ENCODE data around the gene DNER. TPM values are rescaled to one million over a fixed set of nuclear protein-coding genes. Genes with fewer than 3 reads are reported as not detected.

The DNER gene
- total RNA-seq, 4 donors from 2014 or later: 0.31 to 13.3 (median 6.3) TPM

DNA sequence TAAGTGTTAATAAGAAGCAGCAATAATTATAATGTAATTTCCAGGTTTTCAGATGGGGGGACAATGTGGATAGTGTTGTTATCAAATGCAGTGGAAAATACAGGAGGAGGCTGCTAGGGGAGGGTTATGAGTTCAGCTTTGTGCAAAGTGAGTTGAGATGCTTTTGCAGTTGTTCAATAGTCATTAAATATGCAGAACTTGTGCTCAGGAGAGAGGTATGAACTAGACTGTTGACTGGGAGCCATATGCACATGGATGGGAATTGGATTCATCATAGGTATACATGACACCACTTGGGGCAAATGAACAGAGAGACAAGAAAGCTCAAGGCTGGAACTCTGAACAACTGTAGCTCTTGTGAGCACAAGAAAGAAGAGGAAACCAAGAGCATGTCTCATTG lies 261.1 kb downstream of the DNER start:
- H3K4me1 ChIP-seq: no peaks in the 10 kb centered on the region
- H3K4me3 ChIP-seq: no peak overlapping the region
- H3K9me3 ChIP-seq: no peaks in the 10 kb centered on the region
- TF ChIP-seq POLR2A (IDR thresholded peaks at IDR 0.05): no peak
- TF ChIP-seq, protein P1, sequence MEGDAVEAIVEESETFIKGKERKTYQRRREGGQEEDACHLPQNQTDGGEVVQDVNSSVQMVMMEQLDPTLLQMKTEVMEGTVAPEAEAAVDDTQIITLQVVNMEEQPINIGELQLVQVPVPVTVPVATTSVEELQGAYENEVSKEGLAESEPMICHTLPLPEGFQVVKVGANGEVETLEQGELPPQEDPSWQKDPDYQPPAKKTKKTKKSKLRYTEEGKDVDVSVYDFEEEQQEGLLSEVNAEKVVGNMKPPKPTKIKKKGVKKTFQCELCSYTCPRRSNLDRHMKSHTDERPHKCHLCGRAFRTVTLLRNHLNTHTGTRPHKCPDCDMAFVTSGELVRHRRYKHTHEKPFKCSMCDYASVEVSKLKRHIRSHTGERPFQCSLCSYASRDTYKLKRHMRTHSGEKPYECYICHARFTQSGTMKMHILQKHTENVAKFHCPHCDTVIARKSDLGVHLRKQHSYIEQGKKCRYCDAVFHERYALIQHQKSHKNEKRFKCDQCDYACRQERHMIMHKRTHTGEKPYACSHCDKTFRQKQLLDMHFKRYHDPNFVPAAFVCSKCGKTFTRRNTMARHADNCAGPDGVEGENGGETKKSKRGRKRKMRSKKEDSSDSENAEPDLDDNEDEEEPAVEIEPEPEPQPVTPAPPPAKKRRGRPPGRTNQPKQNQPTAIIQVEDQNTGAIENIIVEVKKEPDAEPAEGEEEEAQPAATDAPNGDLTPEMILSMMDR (IDR thresholded peaks at IDR 0.05): no peak
- H3K27ac ChIP-seq: no peak overlapping the region
- H3K36me3 ChIP-seq: no peaks in the 10 kb centered on the region
- no peaks in the 10 kb centered on the region for H3K27me3 ChIP-seq
- no peak for ATAC-seq

DNA sequence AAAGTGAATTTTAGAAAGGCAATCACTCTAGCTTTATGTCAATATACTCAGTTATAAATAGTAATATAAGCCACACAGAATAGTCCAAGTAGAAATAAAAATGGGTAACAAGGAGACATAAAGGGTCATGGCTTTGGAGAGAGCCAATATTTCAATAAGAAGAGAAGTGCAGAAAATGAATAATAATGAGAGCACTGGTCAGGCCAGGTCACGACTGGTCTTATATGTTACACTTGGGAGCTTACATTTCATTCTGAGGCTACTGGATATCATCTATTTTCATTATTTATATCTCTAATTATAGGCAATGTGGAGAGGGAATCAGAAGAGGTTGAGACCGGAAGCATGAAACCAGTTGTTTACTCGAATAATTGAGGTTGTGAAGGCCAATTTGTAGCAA lies 262.5 kb downstream of the DNER start:
- 69 to 91% methylated on average over 3 of the region's 3 CpGs for WGBS, 2 donors (ENCODE audit: low coverage in 1 of 2)
- no peak overlapping the region for H3K4me3 ChIP-seq
- peaks cover 0 to 4% (median 0%) of the 10 kb centered on the region in 3 donors for H3K4me1 ChIP-seq
- no peaks in the 10 kb centered on the region for H3K9me3 ChIP-seq
- ATAC-seq: no peak
- no peaks in the 10 kb centered on the region for H3K36me3 ChIP-seq
- H3K27ac ChIP-seq: no peak overlapping the region
- TF ChIP-seq, protein P1 (IDR thresholded peaks at IDR 0.05): no peak
- no peak for TF ChIP-seq POLR2A (IDR thresholded peaks at IDR 0.05)
- TF ChIP-seq EP300 (IDR thresholded peaks at IDR 0.05): no peak
- no peak for TF ChIP-seq POLR2AphosphoS5 (IDR thresholded peaks at IDR 0.05)
- no peaks in the 10 kb centered on the region for H3K27me3 ChIP-seq

DNA sequence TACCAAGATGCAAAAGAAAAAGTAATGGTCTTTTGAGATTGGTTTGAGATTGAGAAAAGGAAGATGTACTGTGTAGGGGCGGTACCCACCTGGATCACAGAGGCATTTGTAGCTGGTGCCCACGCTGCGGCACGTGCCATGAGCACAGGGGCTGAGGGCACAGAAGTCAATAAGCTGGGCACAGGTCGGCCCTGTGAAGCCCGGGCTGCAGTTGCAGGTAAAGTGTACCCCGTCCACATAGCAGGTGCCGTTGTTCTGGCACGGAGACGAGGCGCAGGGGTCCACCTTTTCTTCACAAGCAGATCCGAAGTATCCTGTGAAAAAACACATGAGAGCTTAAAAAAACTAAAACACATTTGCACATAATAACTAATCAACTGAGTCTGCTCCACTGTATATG lies 267.1 kb downstream of the DNER start:
- no peak overlapping the region for H3K4me3 ChIP-seq
- TF ChIP-seq POLR2A (IDR thresholded peaks at IDR 0.05) (no peak), POLR2AphosphoS5 (IDR thresholded peaks at IDR 0.05) (no peak), EP300 (IDR thresholded peaks at IDR 0.05) (no peak)
- TF ChIP-seq, protein P1 (IDR thresholded peaks at IDR 0.05): no peak
- no peaks in the 10 kb centered on the region for H3K9me3 ChIP-seq
- H3K27me3 ChIP-seq: no peaks in the 10 kb centered on the region
- no peak for ATAC-seq
- WGBS, 2 donors (ENCODE audit: low coverage in 1 of 2): 94 to 96% methylated on average over 8 to 11 of the region's 12 CpGs
- H3K4me1 ChIP-seq: peaks cover 0 to 36% (median 0%) of the 10 kb centered on the region in 3 donors
- H3K27ac ChIP-seq: peak overlapping the region in 1 of 4 donors; percentile 75
- no peaks in the 10 kb centered on the region for H3K36me3 ChIP-seq

DNA sequence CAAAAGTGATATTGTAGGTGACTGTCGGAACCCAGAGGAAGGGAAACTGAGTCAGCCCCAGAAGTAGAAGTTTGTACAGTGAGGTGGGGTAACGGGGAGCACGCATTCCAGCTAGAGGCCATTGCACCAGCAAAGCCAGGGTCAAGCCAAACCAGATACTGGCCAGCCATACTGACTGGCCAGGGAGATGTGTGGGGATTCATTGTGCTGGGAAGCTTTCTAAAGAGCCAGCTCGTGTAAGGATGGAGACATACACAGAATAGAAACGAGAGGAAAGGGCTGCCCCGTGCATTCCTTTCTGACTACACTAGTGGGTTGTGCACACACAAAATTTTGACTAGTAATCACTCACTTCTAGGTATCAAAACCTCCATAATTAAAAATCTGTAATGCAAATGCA lies 268.0 kb downstream of the DNER start:
- Histone ChIP-seq H3K4me1 (peaks cover 0 to 36% (median 0%) of the 10 kb centered on the region in 3 donors), H3K27ac (peak overlapping the region in 3 of 4 donors; percentile 73 to 76 (median 75)), H3K9me3 (no peaks in the 10 kb centered on the region), H3K36me3 (no peaks in the 10 kb centered on the region), H3K4me3 (peak overlapping the region in 1 of 2 donors; percentile 16), H3K27me3 (no peaks in the 10 kb centered on the region)
- TF ChIP-seq EP300 (IDR thresholded peaks at IDR 0.05) (no peak), POLR2A (IDR thresholded peaks at IDR 0.05) (no peak), POLR2AphosphoS5 (IDR thresholded peaks at IDR 0.05) (no peak)
- TF ChIP-seq, protein P1 (IDR thresholded peaks at IDR 0.05): no peak
- 60 to 61% methylated on average over 6 of the region's 6 CpGs for WGBS, 2 donors (ENCODE audit: low coverage in 1 of 2)
- ATAC-seq: no peak

DNA sequence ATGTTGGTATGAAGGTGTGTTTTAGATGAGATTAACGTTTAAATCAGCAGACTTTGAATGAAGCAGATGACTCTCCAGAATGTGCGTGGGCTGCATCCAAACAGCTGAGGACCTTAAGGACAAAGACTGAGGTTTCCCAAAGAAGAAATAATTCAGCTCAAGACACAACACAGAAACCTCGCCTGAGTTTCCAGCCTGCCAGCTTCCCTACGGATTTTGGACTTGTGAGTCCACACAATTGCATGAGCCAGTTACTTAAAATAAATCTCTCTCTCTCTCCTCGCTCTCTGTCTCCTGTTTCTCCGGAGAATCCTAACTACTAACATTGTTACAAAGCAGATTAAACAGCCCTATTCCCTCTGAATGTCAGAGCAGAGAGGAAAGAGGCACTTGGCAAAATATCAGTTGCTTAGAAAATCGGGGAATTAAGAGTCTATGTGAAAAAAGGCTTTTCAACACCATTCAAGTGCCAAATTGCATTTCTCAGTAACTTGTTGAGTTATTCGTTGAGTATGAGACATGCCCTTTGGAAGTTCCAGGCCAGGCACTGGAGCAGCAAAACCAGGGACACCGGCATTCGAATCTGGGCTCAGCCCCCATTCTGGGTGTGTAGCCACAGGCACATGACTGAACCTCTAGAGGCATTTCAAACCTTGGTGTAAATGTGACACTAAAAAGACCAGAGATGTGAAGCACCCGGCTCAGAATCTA lies 268.7 kb downstream of the DNER start:
- H3K4me1 ChIP-seq: peaks cover 0 to 36% (median 0%) of the 10 kb centered on the region in 3 donors
- H3K27ac ChIP-seq: peak overlapping the region; percentile 73 to 79 (median 76)
- 16 to 37% methylated on average over 5 to 10 of the region's 11 CpGs for WGBS, 2 donors (ENCODE audit: low coverage in 1 of 2)
- ATAC-seq: peak; percentile 39
- H3K36me3 ChIP-seq: no peaks in the 10 kb centered on the region
- H3K4me3 ChIP-seq: peak overlapping the region in 1 of 2 donors; percentile 16
- H3K9me3 ChIP-seq: no peaks in the 10 kb centered on the region
- H3K27me3 ChIP-seq: no peaks in the 10 kb centered on the region
- TF ChIP-seq, protein P1 (IDR thresholded peaks at IDR 0.05): peak in 1 of 4 experiments; percentile 4
- TF ChIP-seq POLR2AphosphoS5 (IDR thresholded peaks at IDR 0.05) (peak; percentile 27), EP300 (IDR thresholded peaks at IDR 0.05) (no peak), POLR2A (IDR thresholded peaks at IDR 0.05) (no peak)
